Naive thymus-derived CD4-positive, alpha-beta T cell (primary cell): ENCODE results near the gene FPR1. TPM values are rescaled to one million over a fixed set of nuclear protein-coding genes. Genes with fewer than 3 reads are reported as not detected.

ENCODE experiments used
- ATAC-seq: fragments of 150-1000 bp; cut with Tn5 transposase; 2 replicates; pipeline ENCODE4 v1.10.0; 2021; ENCODE audit warnings: mild to moderate bottlenecking, moderate library complexity
- CTCF ChIA-PET: fragments of 350-600 bp; sonication (Branson Sonifier 250); formaldehyde crosslinking; loops from one replicate; lab custom pipeline; 2021; ENCODE audit warnings: antibody characterized with exemption; lab: Charles Lee
- POLR2A ChIA-PET: fragments of 350-600 bp; sonication (Branson Sonifier 250); formaldehyde crosslinking; loops from one replicate; lab custom pipeline; 2021; ENCODE audit warnings: antibody characterized with exemption, inconsistent platforms; lab: Charles Lee
- DNase-seq, 9 donors: peaks; one replicate each; pipeline versions ENCODE4 v3.0.0 to v3.0.0-alpha.2; 2020 to 2022; ENCODE audit warnings: mixed read lengths in 1 of 9
- H3K27ac ChIP-seq: one replicate; pipeline ENCODE4 v1.7.0; 2013; ENCODE audit warnings: mild to moderate bottlenecking, low read depth, low read length, moderate library complexity
- H3K27me3 ChIP-seq, 2 donors: one replicate each; pipeline ENCODE4 v1.7.0; 2013; ENCODE audit warnings: low read length in 2 of 2, mild to moderate bottlenecking in 2 of 2, moderate library complexity in 2 of 2; ENCODE audit not compliant: control insufficient read depth in 2 of 2, insufficient read depth in 2 of 2
- H3K36me3 ChIP-seq, 3 experiments: 1 replicate in 2 of 3; 2 replicates in 1 of 3; pipeline ENCODE4 v1.7.0; 2013; ENCODE audit warnings: low read length in 3 of 3, mild to moderate bottlenecking in 3 of 3, moderate library complexity in 1 of 3; ENCODE audit not compliant: insufficient read depth in 3 of 3, control insufficient read depth in 2 of 3
- H3K4me1 ChIP-seq, 2 donors: one replicate each; pipeline ENCODE4 v1.7.0; 2013; ENCODE audit warnings: low read length in 2 of 2, mild to moderate bottlenecking in 2 of 2, moderate library complexity in 1 of 2; ENCODE audit not compliant: control insufficient read depth in 2 of 2, insufficient read depth in 2 of 2
- H3K4me3 ChIP-seq: 2 replicates; pipeline ENCODE4 v1.7.0; 2013; ENCODE audit warnings: mild to moderate bottlenecking, low read length
- H3K9me3 ChIP-seq, 3 experiments: 1 replicate in 2 of 3; 2 replicates in 1 of 3; pipeline ENCODE4 v1.7.0; 2013; ENCODE audit warnings: low read length in 3 of 3; ENCODE audit not compliant: control insufficient read depth in 2 of 3
- H3K27ac Mint-ChIP-seq, 9 donors: one replicate each; pipeline ENCODE4 v1.8.0; 2020 to 2022; ENCODE audit warnings: mixed read lengths in 9 of 9, mild to moderate bottlenecking in 8 of 9, moderate library complexity in 5 of 9, inconsistent platforms in 2 of 9
- H3K27me3 Mint-ChIP-seq, 5 donors: one replicate each; pipeline ENCODE4 v1.8.0; 2021 to 2022; ENCODE audit warnings: mixed read lengths in 5 of 5, mild to moderate bottlenecking in 1 of 5
- H3K36me3 Mint-ChIP-seq, 5 donors: one replicate each; pipeline ENCODE4 v1.8.0; 2020 to 2022; ENCODE audit warnings: mixed read lengths in 5 of 5, mild to moderate bottlenecking in 3 of 5, inconsistent platforms in 1 of 5
- H3K4me1 Mint-ChIP-seq, 7 donors: one replicate each; pipeline ENCODE4 v1.8.0; 2020 to 2022; ENCODE audit warnings: mixed read lengths in 7 of 7, mild to moderate bottlenecking in 3 of 7, inconsistent platforms in 1 of 7
- H3K4me3 Mint-ChIP-seq, 10 donors: one replicate each; pipeline ENCODE4 v1.8.0; 2020 to 2022; ENCODE audit warnings: mild to moderate bottlenecking in 10 of 10, mixed read lengths in 10 of 10, moderate library complexity in 6 of 10, inconsistent platforms in 2 of 10
- H3K9me3 Mint-ChIP-seq, 11 donors: one replicate each; pipeline ENCODE4 v1.8.0; 2020 to 2022; ENCODE audit warnings: mixed read lengths in 11 of 11, mild to moderate bottlenecking in 4 of 11, inconsistent platforms in 1 of 11, moderate library complexity in 1 of 11
- intact Hi-C, 2 donors: fragments of 100-400 bp; cut with micrococcal nuclease; formaldehyde crosslinking; loops; one replicate each; pipeline ENCODE4 v1.15.1; 2023
- polyA plus RNA-seq, 2 donors: library from polyadenylated mRNA; unstranded; fragments of 300-500 nt; fragmentation: Illumina TruSeq; gene quantifications; one replicate each; pipeline ENCODE4 v1.2.3, GENCODE V29; 2021
- total RNA-seq, 6 experiments: library from RNA in 5 of 6; stranded (reverse) in 5 of 6; gene quantifications; 1 replicate in 5 of 6; 2 replicates in 1 of 6; pipeline ENCODE4 v1.2.3 and lab custom pipeline; 2021 to 2026

The FPR1 gene
- total and polyA plus RNA-seq, 7 experiments from 2014 or later: 0.24 to 68.2 (median 0.38) TPM; not detected in 1

DNA sequence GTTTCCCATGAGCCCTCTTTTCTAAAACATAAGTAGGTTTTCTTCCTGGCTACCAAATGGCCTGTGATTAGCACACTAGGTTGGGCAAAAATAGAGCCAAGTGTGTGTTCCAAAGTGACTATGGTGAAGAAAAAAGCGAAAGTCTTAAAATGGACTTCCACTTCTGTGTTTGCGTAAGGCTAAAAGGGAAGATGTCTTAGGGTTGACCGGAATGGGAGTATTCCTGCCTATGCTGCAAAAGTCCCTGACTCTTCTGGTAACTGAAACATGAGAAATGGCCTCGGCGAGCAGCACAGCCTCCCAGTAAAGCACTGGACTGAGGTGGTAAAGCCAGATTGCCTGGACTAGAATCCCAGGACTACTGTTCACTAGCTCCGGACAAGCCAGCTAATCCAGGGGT, 2.4 kb upstream of the FPR1 start:
- peak; percentile 57 for ATAC-seq
- H3K9me3 Mint-ChIP-seq: peaks cover 0 to 15% (median 4%) of the 10 kb centered on the region in 11 donors
- ChIA-PET POLR2A (no interaction called here), CTCF (no interaction called here)
- H3K4me1 ChIP-seq: no peaks in the 10 kb centered on the region
- no peaks in the 10 kb centered on the region for H3K4me1 Mint-ChIP-seq
- intact Hi-C loops: no loop called here
- H3K36me3 ChIP-seq: no peaks in the 10 kb centered on the region
- H3K27me3 Mint-ChIP-seq: peaks cover 0 to 21% (median 0%) of the 10 kb centered on the region in 5 donors
- no peak overlapping the region for H3K27ac Mint-ChIP-seq
- no peak for DNase-seq
- no peaks in the 10 kb centered on the region for H3K27me3 ChIP-seq
- no peak overlapping the region for H3K27ac ChIP-seq
- no peak overlapping the region for H3K4me3 Mint-ChIP-seq
- no peak overlapping the region for H3K4me3 ChIP-seq
- H3K9me3 ChIP-seq: no peaks in the 10 kb centered on the region
- peaks cover 0 to 7% (median 0%) of the 10 kb centered on the region in 5 donors for H3K36me3 Mint-ChIP-seq

DNA sequence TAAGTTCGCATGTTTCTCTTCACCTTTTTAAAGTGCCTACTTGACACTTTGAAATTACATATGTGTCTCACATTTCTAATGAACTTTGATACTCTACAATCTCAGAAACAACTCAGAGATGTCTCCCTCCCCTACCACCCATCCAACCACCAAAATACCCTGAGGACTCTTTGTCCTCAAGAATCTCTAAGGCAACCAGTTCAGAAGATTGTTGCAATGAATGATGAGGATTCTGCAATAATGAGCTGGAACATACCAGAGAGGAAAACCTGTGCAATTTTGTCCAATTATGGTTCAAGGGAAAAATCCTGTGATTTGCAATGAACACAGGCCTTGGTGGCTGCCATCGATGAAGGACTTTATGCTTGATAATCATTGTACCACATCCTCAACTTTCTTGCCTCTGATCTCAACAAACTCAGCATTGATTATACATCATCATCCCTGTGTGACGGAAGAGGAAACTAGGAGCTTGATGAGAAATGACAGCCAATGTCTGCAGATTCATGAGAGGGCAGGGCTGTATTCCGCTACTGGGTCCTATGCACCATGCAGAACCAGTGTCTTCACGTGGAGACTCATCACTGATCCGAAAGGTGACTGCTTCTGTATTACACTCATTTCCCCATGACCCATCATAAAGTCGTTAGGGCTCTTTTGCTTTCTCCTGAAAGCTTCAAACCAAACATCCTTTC, 1.1 kb downstream of the FPR1 start:
- no peaks in the 10 kb centered on the region for H3K4me1 ChIP-seq
- H3K27ac ChIP-seq: no peak overlapping the region
- no peaks in the 10 kb centered on the region for H3K27me3 ChIP-seq
- ChIA-PET CTCF (no interaction called here), POLR2A (no interaction called here)
- no peak overlapping the region for H3K4me3 ChIP-seq
- Mint-ChIP-seq H3K27ac (no peak overlapping the region), H3K27me3 (peaks cover 0 to 12% (median 6%) of the 10 kb centered on the region in 5 donors), H3K4me1 (no peaks in the 10 kb centered on the region), H3K36me3 (peaks cover 0 to 5% (median 0%) of the 10 kb centered on the region in 5 donors), H3K9me3 (peaks cover 0 to 19% (median 2%) of the 10 kb centered on the region in 11 donors), H3K4me3 (no peak overlapping the region)
- ATAC-seq (peak; percentile 39), DNase-seq (no peak)
- intact Hi-C loops: no loop called here
- H3K9me3 ChIP-seq: no peaks in the 10 kb centered on the region
- H3K36me3 ChIP-seq: no peaks in the 10 kb centered on the region

GRCh38 chr19:51749979-51750378, 1.7 kb downstream of the FPR1 start:
- ChIA-PET POLR2A (no interaction called here), CTCF (no interaction called here)
- no peak overlapping the region for H3K27ac ChIP-seq
- ATAC-seq: no peak
- Mint-ChIP-seq H3K4me3 (no peak overlapping the region), H3K36me3 (peaks cover 0 to 3% (median 0%) of the 10 kb centered on the region in 5 donors), H3K9me3 (peaks cover 0 to 14% (median 2%) of the 10 kb centered on the region in 11 donors), H3K27ac (no peak overlapping the region), H3K4me1 (no peaks in the 10 kb centered on the region), H3K27me3 (peaks cover 0 to 11% (median 7%) of the 10 kb centered on the region in 5 donors)
- no peak overlapping the region for H3K4me3 ChIP-seq
- no peak for DNase-seq
- intact Hi-C loops: no loop called here
- no peaks in the 10 kb centered on the region for H3K36me3 ChIP-seq
- no peaks in the 10 kb centered on the region for H3K27me3 ChIP-seq
- no peaks in the 10 kb centered on the region for H3K9me3 ChIP-seq
- H3K4me1 ChIP-seq: no peaks in the 10 kb centered on the region

DNA sequence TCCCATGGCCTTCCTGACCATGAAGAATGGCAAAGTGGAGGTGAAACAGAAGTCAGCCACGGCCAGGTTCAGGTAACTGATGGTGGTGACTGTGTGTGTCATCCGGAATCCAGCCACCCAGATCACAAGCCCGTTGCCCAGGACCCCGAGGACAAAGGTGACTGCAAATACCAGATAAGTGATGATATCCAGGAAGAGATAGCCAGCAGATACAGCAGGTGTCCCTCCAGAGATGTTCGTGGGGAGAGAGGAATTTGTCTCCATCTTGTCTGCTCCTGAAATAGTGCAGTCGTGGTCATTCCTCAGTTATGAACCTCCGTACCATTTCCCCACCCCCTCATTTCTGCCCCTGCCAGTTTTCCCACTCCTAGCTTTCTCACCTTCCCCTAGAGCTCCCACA, 4.9 kb downstream of the FPR1 start:
- no peaks in the 10 kb centered on the region for H3K27me3 ChIP-seq
- H3K4me1 ChIP-seq: no peaks in the 10 kb centered on the region
- H3K27ac Mint-ChIP-seq: no peak overlapping the region
- DNase-seq: no peak
- H3K4me1 Mint-ChIP-seq: no peaks in the 10 kb centered on the region
- ATAC-seq: no peak
- no peak overlapping the region for H3K4me3 ChIP-seq
- peaks cover 0 to 14% (median 2%) of the 10 kb centered on the region in 11 donors for H3K9me3 Mint-ChIP-seq
- H3K36me3 Mint-ChIP-seq: peaks cover 0 to 3% (median 0%) of the 10 kb centered on the region in 5 donors
- intact Hi-C loops: no loop called here
- H3K9me3 ChIP-seq: no peaks in the 10 kb centered on the region
- H3K27ac ChIP-seq: no peak overlapping the region
- POLR2A ChIA-PET: no interaction called here
- CTCF ChIA-PET: no interaction called here
- no peak overlapping the region for H3K4me3 Mint-ChIP-seq
- no peaks in the 10 kb centered on the region for H3K36me3 ChIP-seq
- peaks cover 0 to 16% (median 7%) of the 10 kb centered on the region in 5 donors for H3K27me3 Mint-ChIP-seq

- H3K27me3 ChIP-seq: no peaks in the 10 kb centered on the region
- DNase-seq (no peak), ATAC-seq (no peak)
- H3K4me3 ChIP-seq: no peak overlapping the region
- H3K9me3 ChIP-seq: no peaks in the 10 kb centered on the region
- H3K27ac Mint-ChIP-seq: no peak overlapping the region
- POLR2A ChIA-PET: no interaction called here
- no peaks in the 10 kb centered on the region for H3K4me1 ChIP-seq
- intact Hi-C loops: no loop called here
- no peak overlapping the region for H3K27ac ChIP-seq
- H3K27me3 Mint-ChIP-seq: peaks cover 0 to 16% (median 7%) of the 10 kb centered on the region in 5 donors
- no peaks in the 10 kb centered on the region for H3K36me3 Mint-ChIP-seq
- no peaks in the 10 kb centered on the region for H3K36me3 ChIP-seq
- peaks cover 0 to 14% (median 0%) of the 10 kb centered on the region in 11 donors for H3K9me3 Mint-ChIP-seq
- no peaks in the 10 kb centered on the region for H3K4me1 Mint-ChIP-seq
- CTCF ChIA-PET: no interaction called here
- H3K4me3 Mint-ChIP-seq: no peak overlapping the region
Measured at GRCh38 chr19:51743405-51743804, 8.3 kb downstream of the FPR1 start.

- no peak overlapping the region for H3K4me3 ChIP-seq
- H3K9me3 Mint-ChIP-seq: peaks cover 0 to 10% (median 0%) of the 10 kb centered on the region in 11 donors
- H3K27me3 ChIP-seq: no peaks in the 10 kb centered on the region
- H3K4me3 Mint-ChIP-seq: no peak overlapping the region
- POLR2A ChIA-PET: no interaction called here
- H3K27ac ChIP-seq: no peak overlapping the region
- H3K9me3 ChIP-seq: no peaks in the 10 kb centered on the region
- no peaks in the 10 kb centered on the region for H3K36me3 Mint-ChIP-seq
- intact Hi-C loops: no loop called here
- CTCF ChIA-PET: interaction anchor here (0.6 to 0.7 kb wide), 2 partner anchors 18 to 1577 kb away, joined by 3 to 4 read pairs; partner anchors contain the start of gene FPR2
- no peaks in the 10 kb centered on the region for H3K4me1 Mint-ChIP-seq
- peak; percentile 34 for ATAC-seq
- H3K4me1 ChIP-seq: no peaks in the 10 kb centered on the region
- no peak for DNase-seq
- H3K27me3 Mint-ChIP-seq: peaks cover 0 to 16% (median 7%) of the 10 kb centered on the region in 5 donors
- H3K27ac Mint-ChIP-seq: no peak overlapping the region
- H3K36me3 ChIP-seq: no peaks in the 10 kb centered on the region
Measured at GRCh38 chr19:51742789-51743188, 8.9 kb downstream of the FPR1 start.

DNA sequence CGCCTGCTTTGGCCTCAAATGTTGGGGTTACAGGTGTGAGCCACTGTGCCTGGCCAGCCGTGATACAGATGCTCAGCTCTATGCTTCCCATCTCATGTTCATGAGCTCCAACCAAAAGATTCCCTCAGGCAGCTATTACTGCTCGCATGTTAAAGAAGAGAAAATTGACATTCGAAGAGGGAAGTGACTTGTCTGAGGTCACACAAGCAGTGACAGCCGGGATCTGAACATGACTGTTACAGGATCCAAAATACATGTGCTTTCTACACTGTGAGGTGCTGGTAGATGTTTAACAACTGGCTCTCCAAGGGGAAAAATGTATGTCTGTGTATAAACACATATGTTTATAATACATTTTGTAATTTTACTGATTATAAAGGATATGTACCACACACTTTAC, 11.3 kb downstream of the FPR1 start:
- Histone ChIP-seq H3K9me3 (no peaks in the 10 kb centered on the region), H3K4me1 (no peaks in the 10 kb centered on the region), H3K4me3 (no peak overlapping the region), H3K36me3 (no peaks in the 10 kb centered on the region), H3K27me3 (no peaks in the 10 kb centered on the region), H3K27ac (no peak overlapping the region)
- no peaks in the 10 kb centered on the region for H3K36me3 Mint-ChIP-seq
- CTCF ChIA-PET: interaction anchor here (1.1 kb wide), 1 partner anchor 38 kb away, joined by 3 read pairs; no protein-coding TSS in a partner anchor
- POLR2A ChIA-PET: no interaction called here
- peaks cover 0 to 5% (median 0%) of the 10 kb centered on the region in 11 donors for H3K9me3 Mint-ChIP-seq
- DNase-seq: no peak
- H3K4me1 Mint-ChIP-seq: peaks cover 0 to 1% (median 0%) of the 10 kb centered on the region in 7 donors
- H3K4me3 Mint-ChIP-seq: no peak overlapping the region
- peaks cover 2 to 21% (median 19%) of the 10 kb centered on the region in 5 donors for H3K27me3 Mint-ChIP-seq
- intact Hi-C loops: no loop called here
- ATAC-seq: no peak
- no peak overlapping the region for H3K27ac Mint-ChIP-seq
